NCI-H748 (cell line): Measurements from ENCODE around the gene FST.

Source experiments
- DNase-seq: peaks from one replicate; lab custom pipeline; 2025; ENCODE audit not compliant: unreplicated experiment; lab: John Stamatoyannopoulos, UW

The FST gene

GRCh38 chr5:53508125-53508524 is 27.7 kb downstream of the FST start:
- no peak for DNase-seq

- DNase-seq, result no peak
Observed at GRCh38 chr5:53512539-53512938, 32.1 kb downstream of the FST start.

GRCh38 chr5:53515988-53516387 is 35.6 kb downstream of the FST start:
- DNase-seq, result no peak

- DNase-seq, result no peak
Observed at GRCh38 chr5:53520813-53521212, 40.4 kb downstream of the FST start.
